Fibroblast of skin of scalp (primary cell): Measurements from ENCODE around the gene CCDC167.
A peak's percentile ranks its signal among the peaks of the same experiment; 100 is the strongest.

Source experiments
- DNase-seq: peaks from one replicate; pipeline ENCODE4 v3.0.0-alpha.2; 2013

Gene CCDC167

GRCh38 chr6:37487591-37488380 is 11.9 kb downstream of the CCDC167 start:
- DNase-seq: no peak

GRCh38 chr6:37486121-37486839 is 13.4 kb downstream of the CCDC167 start:
- no peak for DNase-seq

- DNase-seq: no peak
Measured at GRCh38 chr6:37485291-37485702, 14.4 kb downstream of the CCDC167 start.

GRCh38 chr6:37484786-37485170 is 14.9 kb downstream of the CCDC167 start:
- DNase-seq: no peak

GRCh38 chr6:37483917-37484785 is 15.5 kb downstream of the CCDC167 start:
- DNase-seq: peak; percentile 48

- DNase-seq: no peak
Measured at GRCh38 chr6:37483252-37483901, 16.3 kb downstream of the CCDC167 start.

GRCh38 chr6:37482606-37483251 is 17.0 kb downstream of the CCDC167 start:
- no peak for DNase-seq

- DNase-seq: no peak
Measured at GRCh38 chr6:37481711-37482605, 17.7 kb downstream of the CCDC167 start.

- DNase-seq: no peak
Measured at GRCh38 chr6:37480951-37481534, 18.6 kb downstream of the CCDC167 start.

- no peak for DNase-seq
Measured at GRCh38 chr6:37480118-37480736, 19.5 kb downstream of the CCDC167 start.

- no peak for DNase-seq
Measured at GRCh38 chr6:37479266-37479854, 20.3 kb downstream of the CCDC167 start.

GRCh38 chr6:37478827-37479226 is 20.9 kb downstream of the CCDC167 start:
- DNase-seq: no peak

GRCh38 chr6:37477656-37478435 is 21.8 kb downstream of the CCDC167 start:
- DNase-seq: no peak

GRCh38 chr6:37477191-37477590 is 22.5 kb downstream of the CCDC167 start:
- no peak for DNase-seq

GRCh38 chr6:37474316-37474715 is 25.4 kb downstream of the CCDC167 start:
- DNase-seq: no peak

- DNase-seq: no peak
Measured at GRCh38 chr6:37473364-37474095, 26.2 kb downstream of the CCDC167 start.

- DNase-seq: no peak
Measured at GRCh38 chr6:37467718-37468117, 32.0 kb downstream of the CCDC167 start.

GRCh38 chr6:37463110-37463509 is 36.6 kb downstream of the CCDC167 start:
- no peak for DNase-seq
